ENCODE results near the gene RPL27.
"Not testable (repeated sequence)": the region's sequence is repeated elsewhere in the genome, so short reads cannot be mapped to it uniquely, and the experiment has no call there.

The RPL27 gene

DNA sequence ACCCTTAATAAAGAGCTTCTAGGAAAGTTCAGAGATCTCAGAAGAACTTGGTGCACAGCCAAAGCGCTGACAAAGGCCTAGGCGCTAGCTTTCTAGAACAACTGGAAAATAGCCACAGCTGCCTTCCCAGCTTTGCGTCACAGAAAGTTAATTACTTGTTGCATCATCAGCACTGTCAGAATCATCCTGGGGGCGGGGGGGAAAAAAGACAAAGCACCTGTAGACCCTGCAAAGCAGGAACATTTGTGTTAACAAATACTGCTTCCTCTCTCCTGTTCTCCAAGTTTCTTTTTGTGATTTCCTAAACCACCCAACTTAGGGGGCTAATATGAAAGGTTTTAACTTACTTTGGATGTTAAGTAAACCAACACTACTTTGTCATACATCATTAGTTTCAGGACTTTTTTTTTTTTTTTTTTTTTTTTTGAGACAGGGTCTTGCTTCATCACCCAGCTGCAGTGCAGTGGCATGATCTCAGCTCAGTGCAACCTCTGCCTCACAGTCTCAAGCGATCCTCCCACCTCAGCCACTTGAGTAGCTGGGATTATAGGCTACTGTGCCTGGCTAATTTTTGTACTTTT lies 29.1 kb upstream of the RPL27 start:
- TF ChIP-seq, protein P1, sequence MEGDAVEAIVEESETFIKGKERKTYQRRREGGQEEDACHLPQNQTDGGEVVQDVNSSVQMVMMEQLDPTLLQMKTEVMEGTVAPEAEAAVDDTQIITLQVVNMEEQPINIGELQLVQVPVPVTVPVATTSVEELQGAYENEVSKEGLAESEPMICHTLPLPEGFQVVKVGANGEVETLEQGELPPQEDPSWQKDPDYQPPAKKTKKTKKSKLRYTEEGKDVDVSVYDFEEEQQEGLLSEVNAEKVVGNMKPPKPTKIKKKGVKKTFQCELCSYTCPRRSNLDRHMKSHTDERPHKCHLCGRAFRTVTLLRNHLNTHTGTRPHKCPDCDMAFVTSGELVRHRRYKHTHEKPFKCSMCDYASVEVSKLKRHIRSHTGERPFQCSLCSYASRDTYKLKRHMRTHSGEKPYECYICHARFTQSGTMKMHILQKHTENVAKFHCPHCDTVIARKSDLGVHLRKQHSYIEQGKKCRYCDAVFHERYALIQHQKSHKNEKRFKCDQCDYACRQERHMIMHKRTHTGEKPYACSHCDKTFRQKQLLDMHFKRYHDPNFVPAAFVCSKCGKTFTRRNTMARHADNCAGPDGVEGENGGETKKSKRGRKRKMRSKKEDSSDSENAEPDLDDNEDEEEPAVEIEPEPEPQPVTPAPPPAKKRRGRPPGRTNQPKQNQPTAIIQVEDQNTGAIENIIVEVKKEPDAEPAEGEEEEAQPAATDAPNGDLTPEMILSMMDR (IDR thresholded peaks at IDR 0.05; ENCODE audit: low read depth, low read length): no peak
- TF ChIP-seq MYC (IDR thresholded peaks at IDR 0.05; ENCODE audit: low read depth, low read length): no peak
- no peak for TF ChIP-seq POLR2A (IDR thresholded peaks at IDR 0.05; ENCODE audit: extremely low read depth, insufficient read length)
- TF ChIP-seq MAX (IDR thresholded peaks at IDR 0.05; ENCODE audit: low read depth, low read length): no peak
- peak; percentile 72 for DNase-seq (ENCODE audit: low read depth)
- no peak overlapping the region for H3K4me3 ChIP-seq (ENCODE audit: low read depth, low read length)

GRCh38 chr17:42971589-42971988 lies 26.6 kb upstream of the RPL27 start:
- H3K4me3 ChIP-seq (ENCODE audit: low read depth, low read length): no peak overlapping the region
- TF ChIP-seq, protein P1 (IDR thresholded peaks at IDR 0.05; ENCODE audit: low read depth, low read length): no peak
- TF ChIP-seq MAX (IDR thresholded peaks at IDR 0.05; ENCODE audit: low read depth, low read length) (no peak), MYC (IDR thresholded peaks at IDR 0.05; ENCODE audit: low read depth, low read length) (no peak), POLR2A (IDR thresholded peaks at IDR 0.05; ENCODE audit: extremely low read depth, insufficient read length) (no peak)
- no peak for DNase-seq (ENCODE audit: low read depth)

- H3K4me3 ChIP-seq (ENCODE audit: low read depth, low read length); DNase-seq (ENCODE audit: low read depth): not testable (repeated sequence)
Measured at GRCh38 chr17:42973323-42973722, 24.9 kb upstream of the RPL27 start.

DNA sequence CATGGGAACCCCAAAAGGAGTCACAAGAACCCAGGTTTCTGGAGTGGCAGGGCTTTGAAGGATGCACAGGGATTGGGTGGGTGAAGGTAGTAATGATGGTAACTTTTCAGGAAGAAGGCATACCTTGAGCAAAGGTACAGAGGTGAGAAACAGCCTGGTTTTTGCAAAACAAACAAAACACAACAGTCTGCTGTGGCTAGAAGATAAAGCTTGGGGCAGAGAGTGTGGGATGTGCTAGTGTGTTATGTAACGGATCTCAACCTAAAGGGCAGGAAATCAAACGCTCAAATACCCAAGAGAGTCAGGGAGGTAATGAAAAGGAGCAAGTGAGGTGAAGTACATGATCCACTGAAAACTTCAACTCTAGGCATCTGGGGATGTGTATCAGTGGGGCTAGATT lies 23.0 kb upstream of the RPL27 start:
- peak; percentile 55 for DNase-seq (ENCODE audit: low read depth)
- no peak overlapping the region for H3K4me3 ChIP-seq (ENCODE audit: low read depth, low read length)
- no peak for TF ChIP-seq MAX (IDR thresholded peaks at IDR 0.05; ENCODE audit: low read depth, low read length)
- TF ChIP-seq, protein P1 (IDR thresholded peaks at IDR 0.05; ENCODE audit: low read depth, low read length): no peak
- no peak for TF ChIP-seq MYC (IDR thresholded peaks at IDR 0.05; ENCODE audit: low read depth, low read length)
- TF ChIP-seq POLR2A (IDR thresholded peaks at IDR 0.05; ENCODE audit: extremely low read depth, insufficient read length): no peak

DNA sequence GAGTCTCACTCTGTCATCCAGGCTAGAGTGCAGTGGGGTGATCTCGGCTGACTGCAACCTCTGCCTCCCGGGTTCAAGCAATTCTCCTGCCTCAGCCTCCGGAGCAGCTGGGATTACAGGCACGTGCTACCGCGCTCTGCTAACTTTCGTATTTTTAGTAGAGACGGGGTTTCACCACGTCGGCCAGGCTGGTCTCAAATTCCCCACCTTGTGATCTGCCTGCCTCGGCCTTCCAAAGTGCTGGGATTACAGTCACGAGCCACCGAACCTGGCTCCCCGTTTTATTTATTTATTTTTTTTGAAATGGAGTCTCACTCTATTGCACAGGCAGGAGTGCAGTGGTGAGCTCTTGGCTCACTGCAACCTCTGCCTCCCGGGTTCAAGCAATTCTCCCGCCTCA lies 22.5 kb upstream of the RPL27 start:
- DNase-seq (ENCODE audit: low read depth); H3K4me3 ChIP-seq (ENCODE audit: low read depth, low read length): not testable (repeated sequence)

- TF ChIP-seq POLR2A (IDR thresholded peaks at IDR 0.05; ENCODE audit: extremely low read depth, insufficient read length) (no peak), MYC (IDR thresholded peaks at IDR 0.05; ENCODE audit: low read depth, low read length) (no peak), MAX (IDR thresholded peaks at IDR 0.05; ENCODE audit: low read depth, low read length) (no peak)
- TF ChIP-seq, protein P1 (IDR thresholded peaks at IDR 0.05; ENCODE audit: low read depth, low read length): no peak
- peak; percentile 60 for DNase-seq (ENCODE audit: low read depth)
- peak within 1 kb of the TSS; percentile 84 for H3K4me3 ChIP-seq (ENCODE audit: low read depth, low read length)
Measured at GRCh38 chr17:42979511-42980273, 18.5 kb upstream of the RPL27 start, which contains the start of gene PTGES3L. Gene PTGES3L (minus strand): TSS chr17:42980080. CDS start chr17:42980053, 27 bp downstream.
